ENCODE measurements around the gene METTL3.

- TF ChIP-seq CTCF (IDR thresholded peaks at IDR 0.05) (no peak), POLR2AphosphoS5 (IDR thresholded peaks at IDR 0.05) (no peak), POLR2A (IDR thresholded peaks at IDR 0.05; ENCODE audit: low read depth) (no peak), EP300 (IDR thresholded peaks at IDR 0.05) (no peak)
Measured at GRCh38 chr14:21537090-21537424, 25.9 kb upstream of the METTL3 start.
